ENCODE results near the gene CDK3. TPM values are rescaled to one million over a fixed set of nuclear protein-coding genes. Genes with fewer than 3 reads are reported as not detected.

Gene CDK3
- total and polyA plus RNA-seq, 8 donors: 1.9 to 34.7 (median 3.4) TPM

- Histone ChIP-seq H3K27ac (no peak overlapping the region), H3K36me3 (peaks cover 0 to 21% (median 0%) of the 10 kb centered on the region in 3 donors), H3K27me3 (no peaks in the 10 kb centered on the region), H3K4me1 (peaks cover 0 to 8% (median 0%) of the 10 kb centered on the region in 3 donors), H3K9me3 (no peaks in the 10 kb centered on the region), H3K4me3 (no peak overlapping the region)
- intact Hi-C loops (cut with DNase I): no loop called here
- TF ChIP-seq, protein P1, sequence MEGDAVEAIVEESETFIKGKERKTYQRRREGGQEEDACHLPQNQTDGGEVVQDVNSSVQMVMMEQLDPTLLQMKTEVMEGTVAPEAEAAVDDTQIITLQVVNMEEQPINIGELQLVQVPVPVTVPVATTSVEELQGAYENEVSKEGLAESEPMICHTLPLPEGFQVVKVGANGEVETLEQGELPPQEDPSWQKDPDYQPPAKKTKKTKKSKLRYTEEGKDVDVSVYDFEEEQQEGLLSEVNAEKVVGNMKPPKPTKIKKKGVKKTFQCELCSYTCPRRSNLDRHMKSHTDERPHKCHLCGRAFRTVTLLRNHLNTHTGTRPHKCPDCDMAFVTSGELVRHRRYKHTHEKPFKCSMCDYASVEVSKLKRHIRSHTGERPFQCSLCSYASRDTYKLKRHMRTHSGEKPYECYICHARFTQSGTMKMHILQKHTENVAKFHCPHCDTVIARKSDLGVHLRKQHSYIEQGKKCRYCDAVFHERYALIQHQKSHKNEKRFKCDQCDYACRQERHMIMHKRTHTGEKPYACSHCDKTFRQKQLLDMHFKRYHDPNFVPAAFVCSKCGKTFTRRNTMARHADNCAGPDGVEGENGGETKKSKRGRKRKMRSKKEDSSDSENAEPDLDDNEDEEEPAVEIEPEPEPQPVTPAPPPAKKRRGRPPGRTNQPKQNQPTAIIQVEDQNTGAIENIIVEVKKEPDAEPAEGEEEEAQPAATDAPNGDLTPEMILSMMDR (IDR thresholded peaks at IDR 0.05): no peak
- no peak for DNase-seq
- 88 to 90% methylated on average over 13 of the region's 13 CpGs for WGBS, 2 donors
- ATAC-seq: no peak
- no peak for FAIRE-seq
These were observed 34.0 kb downstream of the CDK3 start for GRCh38 chr17:76034428-76035350.

DNA sequence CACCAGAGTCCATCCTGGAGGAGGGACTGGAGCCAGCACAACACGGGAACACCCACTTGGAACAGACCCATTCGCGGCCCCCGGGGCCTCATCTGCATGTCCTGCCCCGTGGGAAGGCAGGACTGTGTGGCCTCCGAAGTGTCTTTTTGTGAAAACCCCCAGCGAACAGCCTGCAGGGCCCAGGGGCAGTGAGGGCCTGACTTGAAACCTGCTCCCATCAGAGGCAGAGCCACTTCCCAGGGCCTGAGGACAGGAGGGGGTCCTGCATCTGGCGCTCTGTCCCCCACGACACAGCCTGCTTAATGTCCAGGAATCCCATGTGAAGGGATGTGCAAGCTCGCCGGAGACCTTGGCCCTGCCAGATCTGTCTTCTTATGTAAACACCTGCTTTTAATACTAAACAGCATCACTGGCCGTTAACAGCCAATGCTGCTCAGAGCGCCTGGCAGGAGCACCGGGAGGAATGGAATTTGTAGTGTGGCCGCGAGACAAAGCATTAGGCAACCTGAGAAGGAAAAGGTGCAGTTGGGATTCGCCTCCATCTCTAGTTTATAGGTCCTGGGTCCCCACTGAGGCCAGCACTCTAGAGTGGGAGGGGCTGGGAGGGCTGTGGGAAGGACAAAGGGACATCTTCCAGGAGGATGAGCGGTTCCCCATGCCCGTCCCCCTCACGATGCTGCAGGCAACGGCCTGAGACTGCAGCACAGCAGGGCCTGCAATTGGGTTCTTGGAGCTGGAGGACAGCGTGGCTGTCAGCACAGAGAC lies 36.0 kb downstream of the CDK3 start:
- FAIRE-seq: no peak
- H3K4me1 ChIP-seq: peaks cover 0 to 8% (median 0%) of the 10 kb centered on the region in 3 donors
- WGBS, 2 donors: 47 to 51% methylated on average over 22 of the region's 22 CpGs
- no peaks in the 10 kb centered on the region for H3K9me3 ChIP-seq
- peak in 2 of 4 donors; percentile 7 to 20 for ATAC-seq
- H3K36me3 ChIP-seq: peaks cover 0 to 41% (median 10%) of the 10 kb centered on the region in 3 donors
- H3K27me3 ChIP-seq: no peaks in the 10 kb centered on the region
- no peak overlapping the region for H3K27ac ChIP-seq
- intact Hi-C loops (cut with DNase I): no loop called here
- TF ChIP-seq, protein P1 (IDR thresholded peaks at IDR 0.05): no peak
- DNase-seq: peak in 2 of 6 donors; percentile 27 to 48
- no peak overlapping the region for H3K4me3 ChIP-seq

DNA sequence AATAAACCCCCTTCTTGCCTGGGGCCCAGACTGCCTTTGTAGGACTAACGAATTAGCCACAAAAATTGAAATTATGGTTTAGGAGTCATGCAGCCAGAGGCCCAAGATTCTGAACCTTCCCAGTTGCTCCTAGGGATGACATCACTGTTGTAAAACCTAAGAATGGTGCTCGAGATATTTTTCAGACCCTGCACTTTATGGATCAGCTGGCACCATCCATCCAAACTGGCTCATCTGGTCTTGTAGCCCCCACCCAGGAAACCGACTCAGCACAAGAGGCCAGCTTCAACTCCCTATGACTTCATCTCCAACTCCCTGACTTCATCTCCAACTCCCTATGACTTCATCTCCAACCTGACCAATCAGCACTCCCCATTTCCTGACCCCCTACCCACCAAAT lies 37.4 kb downstream of the CDK3 start:
- DNase-seq (no peak), FAIRE-seq (no peak), ATAC-seq (no peak)
- Histone ChIP-seq H3K27me3 (no peaks in the 10 kb centered on the region), H3K27ac (no peak overlapping the region), H3K36me3 (peaks cover 0 to 54% (median 14%) of the 10 kb centered on the region in 3 donors), H3K4me1 (no peaks in the 10 kb centered on the region), H3K4me3 (no peak overlapping the region), H3K9me3 (no peaks in the 10 kb centered on the region)
- intact Hi-C loops (cut with DNase I): no loop called here
- WGBS, 2 donors: 82 to 89% methylated on average over 3 of the region's 3 CpGs
- TF ChIP-seq, protein P1 (IDR thresholded peaks at IDR 0.05): no peak

- peak; percentile 51 for FAIRE-seq
These were observed 38.5 kb downstream of the CDK3 start for GRCh38 chr17:76039121-76039520.

More at GRCh38 chr17:76039121-76039520, 38.5 kb downstream of the CDK3 start:
- WGBS, 2 donors: 81 to 82% methylated on average over 6 of the region's 6 CpGs
- intact Hi-C loops (cut with DNase I): no loop called here
- Histone ChIP-seq H3K27me3 (no peaks in the 10 kb centered on the region), H3K27ac (no peak overlapping the region), H3K9me3 (no peaks in the 10 kb centered on the region), H3K36me3 (peaks cover 0 to 65% (median 25%) of the 10 kb centered on the region in 3 donors), H3K4me3 (no peak overlapping the region), H3K4me1 (no peaks in the 10 kb centered on the region)
- TF ChIP-seq, protein P1 (IDR thresholded peaks at IDR 0.05): no peak
- ATAC-seq (no peak), DNase-seq (no peak)
